A549 (cell line): ENCODE data around the gene POLR2F. TPM values are rescaled to one million over a fixed set of nuclear protein-coding genes. Genes with fewer than 3 reads are reported as not detected.

Source experiments
- ATAC-seq, 2 experiments: fragments of 200-7000 bp in 1 of 2; fragments of >200 bp in 1 of 2; cut with Nextera tagmentation in 1 of 2; cut with Tn5 transposase in 1 of 2; 3 replicates each; pipeline versions ENCODE4 v1.8.0 to v1.9.1; 2018 to 2020; ENCODE audit warnings: mild to moderate bottlenecking in 1 of 2, moderate library complexity in 1 of 2
- CTCF ChIA-PET: fragments of 300-600 bp; sonication (Branson Sonifier 250); formaldehyde crosslinking; extraction: SDS; loops from one replicate; lab custom pipeline; 2021; ENCODE audit warnings: antibody characterized with exemption, inconsistent platforms; lab: Yijun Ruan, JAX
- POLR2A ChIA-PET: fragments of 350-600 bp; formaldehyde crosslinking; extraction: SDS; loops from one replicate; lab custom pipeline; 2021; ENCODE audit warnings: antibody characterized with exemption, inconsistent platforms; lab: Yijun Ruan, JAX
- DNase-seq, 2 experiments: peaks; one replicate each; pipeline versions ENCODE4 v3.0.0 to v3.0.0-alpha.2; 2011 to 2016; ENCODE audit warnings: low read depth in 1 of 2, low spot score in 1 of 2
- FAIRE-seq: peaks from 2 replicates; lab custom pipeline; 2011; peaks lifted over from hg19 to GRCh38; lab: Jason Lieb, UNC
- H3K27ac ChIP-seq, 2 experiments: fragments of >200 bp; sonication (Bioruptor Twin); formaldehyde crosslinking; 3 replicates each; pipeline ENCODE4 v1.5.1; 2016 to 2017
- H3K4me1 ChIP-seq: fragments of >200 bp; sonication (Bioruptor Twin); formaldehyde crosslinking; 3 replicates; pipeline ENCODE4 v1.6.1; 2016
- H3K4me2 ChIP-seq: fragments of >200 bp; sonication (Bioruptor Twin); formaldehyde crosslinking; 3 replicates; pipeline ENCODE4 v1.6.1; 2016
- H3K4me3 ChIP-seq: fragments of >200 bp; sonication (Bioruptor Twin); formaldehyde crosslinking; 3 replicates; pipeline ENCODE4 v1.5.1; 2016
- H3K9me3 ChIP-seq: fragments of >200 bp; sonication (Bioruptor Twin); formaldehyde crosslinking; 3 replicates; pipeline ENCODE4 v1.6.1; 2016
- BHLHE40 ChIP-seq: IDR thresholded peaks from 2 replicates; pipeline ENCODE4 v1.6.1; 2012; ENCODE audit warnings: low read depth, low read length, inconsistent platforms
- CBX8 ChIP-seq: fragments of 200-600 bp; sonication (generic); IDR thresholded peaks from 2 replicates; pipeline ENCODE4 v1.6.1; 2016
- EHF ChIP-seq: fragments of 250-450 bp; sonication (Bioruptor Pico); IDR thresholded peaks from 2 replicates; pipeline ENCODE4 v1.5.0; 2020; ENCODE audit warnings: mild to moderate bottlenecking
- EP300 ChIP-seq, 2 experiments: fragments of >200 bp; sonication (Bioruptor Twin); formaldehyde crosslinking; IDR thresholded peaks; 2 replicates in 1 of 2; 3 replicates in 1 of 2; pipeline ENCODE4 v1.6.1; 2016 to 2017
- FOSB ChIP-seq: fragments of 250-450 bp; sonication (Bioruptor Pico); IDR thresholded peaks from 2 replicates; pipeline ENCODE4 v1.5.0; 2020; ENCODE audit warnings: mild to moderate bottlenecking, moderate library complexity
- FOSL2 ChIP-seq, 2 experiments: fragments of 450-650 bp in 1 of 2; fragments of >200 bp in 1 of 2; sonication (Bioruptor Twin) in 1 of 2; formaldehyde crosslinking; IDR thresholded peaks; 2 replicates each; pipeline versions ENCODE4 v1.5.0 to v1.6.1; 2016 to 2020; ENCODE audit warnings: mild to moderate bottlenecking in 1 of 2, moderate library complexity in 1 of 2
- HDAC2 ChIP-seq: fragments of 200-600 bp; sonication (generic); IDR thresholded peaks from 2 replicates; pipeline ENCODE4 v1.6.1; 2016
- HEYL ChIP-seq: fragments of 250-450 bp; sonication (Bioruptor Pico); IDR thresholded peaks from 2 replicates; pipeline ENCODE4 v1.8.0; 2021; ENCODE audit warnings: mild to moderate bottlenecking, moderate library complexity
- HOXB13 ChIP-seq: fragments of 250-450 bp; sonication (Bioruptor Pico); IDR thresholded peaks from 2 replicates; pipeline ENCODE4 v1.5.0; 2020; ENCODE audit warnings: low read depth, mild to moderate bottlenecking, moderate library complexity
- MAZ ChIP-seq: fragments of 150-350 bp; IDR thresholded peaks from 2 replicates; pipeline ENCODE4 v1.6.1; 2014; ENCODE audit warnings: antibody characterized with exemption, low read depth, low read length, borderline replicate concordance
- NFE2L2 ChIP-seq: fragments of 150-350 bp; conservative IDR thresholded peaks from 2 replicates; pipeline ENCODE4 v1.6.1; 2014; ENCODE audit warnings: low read length
- PBX3 ChIP-seq: IDR thresholded peaks from 2 replicates; pipeline ENCODE4 v1.6.1; 2012
- PHF8 ChIP-seq: fragments of 200-600 bp; sonication (generic); IDR thresholded peaks from 2 replicates; pipeline ENCODE4 v1.6.1; 2016; ENCODE audit warnings: low read depth, mild to moderate bottlenecking, antibody characterized with exemption, moderate library complexity, borderline replicate concordance
- TP53 ChIP-seq: fragments of 250-450 bp; sonication (Bioruptor Pico); IDR thresholded peaks from 2 replicates; pipeline ENCODE4 v1.5.0; 2021; ENCODE audit warnings: mild to moderate bottlenecking, moderate library complexity
- USF2 ChIP-seq: fragments of 450-650 bp; IDR thresholded peaks from 2 replicates; pipeline ENCODE4 v1.6.1; 2014; ENCODE audit warnings: antibody characterized with exemption
- ZC3H11A ChIP-seq: fragments of 450-650 bp; IDR thresholded peaks from 2 replicates; pipeline ENCODE4 v1.6.1; 2014; ENCODE audit warnings: antibody characterized with exemption, mild to moderate bottlenecking
- ZFP36 ChIP-seq: fragments of 450-650 bp; IDR thresholded peaks from 2 replicates; pipeline ENCODE4 v1.6.1; 2014; ENCODE audit warnings: borderline replicate concordance; ENCODE audit not compliant: partially characterized antibody
- WGBS: methylation state at CpG from one replicate; pipeline ENCODE4 v1.1.6; 2017; ENCODE audit errors: missing lambda C conversion rate; 5-methylcytosine and 5-hydroxymethylcytosine counted together
- polyA plus RNA-seq, 4 experiments: library from polyadenylated mRNA; depleted of rRNA in 3 of 4; stranded (reverse); fragments of >200 nt; fragmentation: RNase III in 1 of 4; extraction: RNeasy Plus Mini Kit Qiagen cat#74134 plus additional on column Dnase treatment in 1 of 4; gene quantifications; 2 replicates in 3 of 4; 3 replicates in 1 of 4; pipeline ENCODE4 v1.2.3, GENCODE V29; 2011 to 2017
- TF ChIP-seq, protein P1 (sequence below): IDR thresholded peaks from 2 replicates; pipeline ENCODE4 v1.6.1; 2012

POLR2F gene
- polyA plus RNA-seq, 2 of the 4 experiments (the other 2 are of a cell fraction): 90.0 to 183 TPM

DNA sequence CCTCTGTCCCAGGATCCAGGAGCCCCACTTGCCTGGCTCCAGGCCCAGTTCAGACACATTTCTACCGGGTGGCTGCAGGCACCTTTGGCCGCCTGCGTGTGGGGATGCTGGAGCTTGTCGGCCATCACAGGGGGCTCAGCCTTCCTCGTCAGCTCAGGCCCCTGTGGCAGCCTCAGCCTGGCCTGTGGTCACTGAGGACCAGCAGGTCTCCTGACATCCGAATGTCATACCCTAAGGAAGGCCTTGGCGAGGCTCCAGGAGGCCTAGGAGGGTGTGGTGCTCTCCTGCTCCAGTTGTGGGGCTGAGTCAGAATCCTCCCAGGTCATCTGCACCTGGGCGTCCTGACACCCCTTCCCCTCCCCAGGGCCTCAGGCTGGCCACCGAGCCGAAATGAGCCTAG is 45.7 kb downstream of the POLR2F start (continued):
- TF ChIP-seq USF2: no peak

DNA sequence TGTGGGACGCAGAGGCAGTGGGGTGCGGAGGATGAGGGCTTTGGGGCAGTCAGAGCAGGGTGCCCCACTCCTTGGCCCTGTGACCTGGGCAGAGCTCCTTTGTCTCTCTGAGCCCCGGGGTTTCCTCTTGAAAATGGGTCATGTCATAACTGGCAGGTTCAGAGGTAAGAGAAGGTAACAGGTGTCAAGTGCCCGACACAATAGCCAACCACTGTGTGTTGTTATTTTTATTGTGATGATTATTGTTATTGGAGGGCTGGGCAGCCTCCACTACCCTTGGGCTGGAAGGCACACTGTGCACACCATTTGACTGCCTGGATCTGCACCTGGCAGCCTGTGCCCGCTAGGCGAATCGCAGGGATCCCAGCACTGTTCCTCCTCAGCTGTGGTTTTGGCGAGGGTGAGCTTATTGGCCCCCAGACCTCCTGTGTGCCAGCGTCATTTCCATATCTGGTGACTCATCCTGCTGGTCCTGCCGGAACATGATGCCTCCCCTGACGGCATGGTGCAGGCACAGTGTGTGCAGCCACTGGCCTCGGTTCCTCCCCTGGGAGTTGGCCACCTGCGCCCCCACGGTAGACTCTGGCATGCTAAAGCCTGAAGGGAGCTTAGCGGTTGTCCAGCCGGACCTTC is 46.3 kb downstream of the POLR2F start:
- WGBS: 91% methylated on average over 5 of the region's 16 CpGs
- H3K27ac ChIP-seq: peak overlapping the region in 1 of 2 experiments; percentile 48; a peak in 1 of 6 replicates
- peak overlapping the region; percentile 23; the same call in 2 of the 3 replicates for H3K4me2 ChIP-seq
- H3K9me3 ChIP-seq: no peaks in the 10 kb centered on the region
- POLR2A ChIA-PET: no interaction called here
- no peak for TF ChIP-seq TP53
- TF ChIP-seq FOSL2 (IDR thresholded peaks at IDR 0.05): no peak
- TF ChIP-seq FOSL2 (CRISPR knock-in tag; IDR thresholded peaks at IDR 0.05): peak; percentile 60
- no peak overlapping the region for H3K4me3 ChIP-seq
- DNase-seq (peak in 1 of 2 experiments; percentile 27), ATAC-seq (peak; percentile 36 to 48; a peak in 3 of 6 replicates), FAIRE-seq (no peak)
- CTCF ChIA-PET: no interaction called here
- H3K4me1 ChIP-seq: peaks cover 13% of the 10 kb centered on the region

DNA sequence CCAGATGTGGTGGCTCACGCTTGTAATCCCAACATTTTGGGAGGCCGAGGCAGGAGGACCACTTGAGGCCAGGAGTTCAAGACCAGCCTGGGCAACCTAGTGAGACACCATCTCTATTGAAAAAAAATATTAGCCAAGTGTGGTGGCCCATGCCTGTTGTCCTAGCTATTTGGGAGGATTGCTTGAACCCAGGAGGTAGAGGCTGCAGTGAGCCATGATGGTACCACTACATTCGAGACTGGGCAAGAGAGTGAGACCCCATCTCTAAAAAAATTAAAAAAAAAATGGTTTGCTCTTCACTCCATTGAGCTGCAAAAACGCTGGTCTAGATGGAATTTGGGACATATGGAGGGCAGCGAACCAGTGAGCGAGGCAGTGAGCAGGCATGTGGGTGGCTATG is 52.4 kb downstream of the POLR2F start:
- no peak overlapping the region for H3K4me3 ChIP-seq
- H3K4me2 ChIP-seq: no peak overlapping the region
- no peaks in the 10 kb centered on the region for H3K4me1 ChIP-seq
- ChIA-PET CTCF (interaction anchor here (0.6 kb wide), 1 partner anchor 490 kb away, joined by 3 read pairs; no protein-coding TSS in a partner anchor), POLR2A (no interaction called here)
- TF ChIP-seq MAZ (no peak), USF2 (no peak), CBX8 (no peak), PHF8 (no peak), BHLHE40 (no peak), TP53 (no peak), HOXB13 (no peak)
- TF ChIP-seq, protein P1, sequence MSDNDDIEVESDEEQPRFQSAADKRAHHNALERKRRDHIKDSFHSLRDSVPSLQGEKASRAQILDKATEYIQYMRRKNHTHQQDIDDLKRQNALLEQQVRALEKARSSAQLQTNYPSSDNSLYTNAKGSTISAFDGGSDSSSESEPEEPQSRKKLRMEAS: no peak
- no peak overlapping the region for H3K27ac ChIP-seq
- 65% methylated on average over 6 of the region's 6 CpGs for WGBS
- ATAC-seq (no peak), DNase-seq (no peak), FAIRE-seq (no peak)
- H3K9me3 ChIP-seq: no peaks in the 10 kb centered on the region

GRCh38 chr22:38006906-38007305 is 53.4 kb downstream of the POLR2F start:
- no peak for DNase-seq
- ATAC-seq: no peak
- no peak overlapping the region for H3K27ac ChIP-seq
- no peak overlapping the region for H3K4me2 ChIP-seq
- H3K9me3 ChIP-seq: no peaks in the 10 kb centered on the region
- no peak for FAIRE-seq
- no peaks in the 10 kb centered on the region for H3K4me1 ChIP-seq
- no peak for TF ChIP-seq PBX3
- no peak for TF ChIP-seq EP300 (IDR thresholded peaks at IDR 0.05)
- TF ChIP-seq ZFP36: no peak
- TF ChIP-seq HEYL: no peak
- TF ChIP-seq EHF (CRISPR knock-in tag): no peak
- TF ChIP-seq HDAC2: no peak
- no peak for TF ChIP-seq FOSB
- no peak for TF ChIP-seq ZC3H11A
- no peak for TF ChIP-seq NFE2L2
- WGBS: 93% methylated on average over 3 of the region's 3 CpGs
- POLR2A ChIA-PET: no interaction called here
- no peak overlapping the region for H3K4me3 ChIP-seq
- CTCF ChIA-PET: no interaction called here
